ENCODE measurements around the gene LANCL1. TPM values are rescaled to one million over a fixed set of nuclear protein-coding genes. Genes with fewer than 3 reads are reported as not detected.

The LANCL1 gene, protein sequence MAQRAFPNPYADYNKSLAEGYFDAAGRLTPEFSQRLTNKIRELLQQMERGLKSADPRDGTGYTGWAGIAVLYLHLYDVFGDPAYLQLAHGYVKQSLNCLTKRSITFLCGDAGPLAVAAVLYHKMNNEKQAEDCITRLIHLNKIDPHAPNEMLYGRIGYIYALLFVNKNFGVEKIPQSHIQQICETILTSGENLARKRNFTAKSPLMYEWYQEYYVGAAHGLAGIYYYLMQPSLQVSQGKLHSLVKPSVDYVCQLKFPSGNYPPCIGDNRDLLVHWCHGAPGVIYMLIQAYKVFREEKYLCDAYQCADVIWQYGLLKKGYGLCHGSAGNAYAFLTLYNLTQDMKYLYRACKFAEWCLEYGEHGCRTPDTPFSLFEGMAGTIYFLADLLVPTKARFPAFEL
- 16.2 and 43.7 TPM in 2 replicates for total RNA-seq

GRCh38 chr2:210476194-210477128 is at the start of gene LANCL1:
TSS of gene LANCL1 (minus strand) at chr2:210476759. CDS start at chr2:210476396, 363 bp downstream.

Other genes with a start within 250 kb of the LANCL1 start
- gene MYL1, start 161.6 kb downstream of the LANCL1 start, total RNA-seq, result not detected in 2 replicates
- 4.2 and 23.6 TPM in 2 replicates for gene CPS1, start 79.8 kb upstream of the LANCL1 start, total RNA-seq